Fibroblast of the aortic adventitia (primary cell): ENCODE measurements around the gene AGMAT. TPM values are rescaled to one million over a fixed set of nuclear protein-coding genes. Genes with fewer than 3 reads are reported as not detected.

Experiments
- DNase-seq: peaks from one replicate; pipeline ENCODE4 v3.0.0-alpha.2; 2010; ENCODE audit warnings: low read depth
- H3K4me3 ChIP-seq: 2 replicates; pipeline ENCODE4 v1.5.1; 2011; ENCODE audit warnings: low read depth, mild to moderate bottlenecking, control low read depth, low read length, moderate library complexity
- total RNA-seq: library from RNA; depleted of rRNA; stranded (reverse); fragments of >200 nt; gene quantifications from 2 replicates; pipeline ENCODE4 v1.2.3, GENCODE V29; 2012; ENCODE audit warnings: low replicate concordance
- TF ChIP-seq, protein P1 (sequence below): IDR thresholded peaks from 2 replicates; pipeline ENCODE4 v1.5.1; 2011; ENCODE audit warnings: mild to moderate bottlenecking, low read length, control low read depth, inconsistent platforms; ENCODE audit not compliant: insufficient read depth

AGMAT gene
- total RNA-seq, 1 donor: 1.4 TPM

DNA sequence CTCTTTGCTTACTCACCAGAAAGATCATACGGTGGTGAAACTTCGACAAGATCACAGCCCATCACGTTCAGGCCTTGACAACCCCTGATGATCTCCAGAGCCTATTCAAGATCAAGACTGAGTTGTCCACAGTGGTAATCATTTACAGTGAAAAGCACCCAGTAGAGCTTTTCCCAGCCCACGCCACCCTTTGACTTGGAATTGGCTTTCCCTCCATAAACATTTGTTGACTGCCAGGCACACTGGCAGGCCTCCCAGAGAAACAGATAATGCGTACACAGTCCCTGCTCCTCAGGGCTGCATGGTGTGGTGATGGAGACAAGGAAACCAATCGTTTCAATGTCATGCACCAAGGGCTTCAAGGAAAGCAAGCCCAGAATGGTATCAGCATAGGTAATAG, 10.1 kb downstream of the AGMAT start:
- TF ChIP-seq, protein P1, sequence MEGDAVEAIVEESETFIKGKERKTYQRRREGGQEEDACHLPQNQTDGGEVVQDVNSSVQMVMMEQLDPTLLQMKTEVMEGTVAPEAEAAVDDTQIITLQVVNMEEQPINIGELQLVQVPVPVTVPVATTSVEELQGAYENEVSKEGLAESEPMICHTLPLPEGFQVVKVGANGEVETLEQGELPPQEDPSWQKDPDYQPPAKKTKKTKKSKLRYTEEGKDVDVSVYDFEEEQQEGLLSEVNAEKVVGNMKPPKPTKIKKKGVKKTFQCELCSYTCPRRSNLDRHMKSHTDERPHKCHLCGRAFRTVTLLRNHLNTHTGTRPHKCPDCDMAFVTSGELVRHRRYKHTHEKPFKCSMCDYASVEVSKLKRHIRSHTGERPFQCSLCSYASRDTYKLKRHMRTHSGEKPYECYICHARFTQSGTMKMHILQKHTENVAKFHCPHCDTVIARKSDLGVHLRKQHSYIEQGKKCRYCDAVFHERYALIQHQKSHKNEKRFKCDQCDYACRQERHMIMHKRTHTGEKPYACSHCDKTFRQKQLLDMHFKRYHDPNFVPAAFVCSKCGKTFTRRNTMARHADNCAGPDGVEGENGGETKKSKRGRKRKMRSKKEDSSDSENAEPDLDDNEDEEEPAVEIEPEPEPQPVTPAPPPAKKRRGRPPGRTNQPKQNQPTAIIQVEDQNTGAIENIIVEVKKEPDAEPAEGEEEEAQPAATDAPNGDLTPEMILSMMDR: no peak
- H3K4me3 ChIP-seq: no peak overlapping the region
- DNase-seq: no peak

DNA sequence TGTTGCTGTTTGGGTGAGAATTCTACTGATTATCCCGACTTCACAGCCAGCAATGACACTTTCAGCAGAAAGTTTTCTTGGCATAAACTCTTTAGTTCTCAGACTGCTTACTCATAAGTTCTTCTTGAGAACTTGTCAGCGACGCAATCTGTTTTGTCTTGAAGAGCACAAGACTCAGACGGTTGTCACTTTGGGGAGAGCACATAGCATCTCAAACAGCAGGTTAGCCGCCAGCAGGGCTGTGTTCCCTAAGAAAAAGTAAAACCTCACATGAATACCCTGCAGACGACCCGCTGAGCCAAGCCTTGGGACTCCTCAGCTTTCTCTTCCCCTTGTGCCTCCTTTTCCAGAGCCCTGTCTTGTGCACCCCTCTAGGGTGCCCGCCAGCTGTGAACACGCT, 11.4 kb downstream of the AGMAT start:
- H3K4me3 ChIP-seq: no peak overlapping the region
- TF ChIP-seq, protein P1: no peak
- peak; percentile 38 for DNase-seq

DNA sequence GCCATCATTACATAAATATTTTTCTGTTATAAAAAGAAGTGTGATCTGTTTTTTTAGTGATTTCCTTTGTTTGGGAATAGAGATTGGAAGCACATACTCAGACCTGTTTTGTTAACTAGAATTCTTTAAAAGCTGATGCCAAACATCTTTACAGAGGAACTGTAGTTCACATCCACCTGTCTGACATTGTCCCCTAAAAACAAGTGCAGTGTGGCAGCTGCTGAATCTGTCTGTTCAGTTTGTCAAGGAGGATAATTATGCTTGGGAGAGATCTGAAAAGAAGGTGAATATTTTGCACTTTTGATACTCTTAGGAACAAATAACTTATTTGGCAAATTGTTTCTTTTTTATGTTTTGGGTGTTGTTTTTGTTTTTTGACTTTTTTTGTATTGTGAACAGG, 13.6 kb downstream of the AGMAT start:
- no peak for DNase-seq
- TF ChIP-seq, protein P1: no peak

DNA sequence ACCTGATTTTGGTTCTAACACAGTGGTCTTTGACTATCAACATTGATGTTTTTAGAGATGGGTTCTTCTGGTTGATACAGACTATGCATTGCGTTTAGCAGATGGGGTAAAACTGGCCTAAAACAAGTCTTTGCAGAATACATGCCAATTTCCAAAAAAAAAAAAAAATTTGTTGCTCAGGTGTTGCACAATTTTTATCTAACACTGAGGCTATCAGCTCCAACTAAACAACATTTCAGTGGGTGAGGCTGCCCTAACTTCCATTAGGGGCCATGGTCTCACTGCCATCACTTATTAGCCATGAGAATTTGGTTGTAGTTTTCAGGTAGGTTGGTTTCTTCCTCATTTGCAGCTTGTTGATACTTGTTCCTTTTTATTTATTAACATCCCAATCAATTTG, 14.0 kb downstream of the AGMAT start:
- DNase-seq: no peak
- no peak overlapping the region for H3K4me3 ChIP-seq
- TF ChIP-seq, protein P1: no peak

More for the DNA sequence above, 13.6 kb downstream of the AGMAT start:
- no peak overlapping the region for H3K4me3 ChIP-seq

DNA sequence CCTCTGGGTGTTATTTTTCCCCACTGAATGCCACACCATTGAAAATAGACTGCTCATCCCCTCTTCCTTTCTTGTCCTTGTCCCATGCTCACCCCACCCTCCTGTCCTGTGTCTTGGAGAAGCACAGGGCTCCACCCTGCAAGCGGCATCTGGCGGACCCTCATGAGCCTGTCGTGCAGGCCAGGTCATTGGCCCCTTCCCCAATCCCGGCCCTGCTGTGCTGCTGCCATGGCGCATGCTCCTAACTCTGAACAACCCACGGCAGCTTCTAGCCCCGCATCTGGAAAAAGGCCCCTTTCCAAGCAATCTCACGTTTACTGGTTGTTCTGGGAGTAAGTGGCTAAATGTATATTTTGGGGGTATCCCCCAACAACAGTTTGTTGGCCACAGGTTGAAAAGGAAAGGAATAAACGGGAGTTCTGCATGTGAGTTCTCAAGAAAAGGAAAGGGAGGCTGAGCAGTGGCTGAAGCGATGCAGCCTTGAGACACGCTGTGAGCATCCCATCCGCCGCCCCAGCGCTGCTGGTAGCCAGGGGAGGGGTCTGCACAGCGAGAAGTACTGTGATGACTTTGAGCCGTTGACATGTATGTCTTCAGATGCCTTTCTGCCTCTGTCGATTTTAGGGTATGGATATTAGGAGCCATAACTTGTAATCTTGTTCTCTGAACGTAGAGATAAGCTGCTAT, 16.3 kb downstream of the AGMAT start:
- TF ChIP-seq, protein P1: no peak
- no peak overlapping the region for H3K4me3 ChIP-seq
- DNase-seq: no peak

DNA sequence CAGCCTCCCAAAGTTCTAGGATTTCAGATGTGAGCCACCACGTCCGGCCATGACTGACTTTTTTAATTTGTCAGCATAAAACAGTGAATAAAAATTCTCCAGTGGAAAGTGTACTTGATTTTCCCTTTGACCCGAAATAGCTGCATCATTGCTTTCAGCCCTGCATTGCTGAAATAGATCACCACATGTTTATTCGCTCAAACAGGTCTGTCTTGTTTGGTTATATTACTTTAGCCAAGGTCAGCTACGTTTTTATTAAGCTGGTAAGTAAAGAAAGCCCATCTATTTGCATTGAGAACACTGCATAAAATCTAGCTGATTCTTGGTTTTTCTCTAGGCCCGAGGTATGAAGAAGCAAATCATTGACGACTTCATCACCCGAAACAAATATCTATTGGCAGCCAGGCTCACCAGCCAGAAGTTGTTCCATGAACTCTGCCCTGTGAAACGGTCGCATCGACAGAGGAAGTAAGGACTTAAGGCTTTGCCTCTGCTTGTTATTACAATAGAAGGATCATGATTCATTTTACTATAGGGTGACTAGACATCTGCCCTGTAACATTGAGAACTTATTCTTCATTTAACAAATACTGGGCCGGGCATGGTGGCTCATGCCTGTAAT, 25.6 kb downstream of the AGMAT start:
- no peak for DNase-seq
- H3K4me3 ChIP-seq: no peak overlapping the region

More for the DNA sequence above, 25.6 kb downstream of the AGMAT start:
- TF ChIP-seq, protein P1: no peak
